Activated T-helper 1 cell treated with Interleukin-2 at 50 U/mL for 16 hours (primary cell): ENCODE data around the gene PLAA.

ENCODE experiments used
- DNase-seq: peaks from one replicate; pipeline ENCODE4 v3.0.0-alpha.2; 2020; ENCODE audit warnings: low read depth

The PLAA gene

DNA sequence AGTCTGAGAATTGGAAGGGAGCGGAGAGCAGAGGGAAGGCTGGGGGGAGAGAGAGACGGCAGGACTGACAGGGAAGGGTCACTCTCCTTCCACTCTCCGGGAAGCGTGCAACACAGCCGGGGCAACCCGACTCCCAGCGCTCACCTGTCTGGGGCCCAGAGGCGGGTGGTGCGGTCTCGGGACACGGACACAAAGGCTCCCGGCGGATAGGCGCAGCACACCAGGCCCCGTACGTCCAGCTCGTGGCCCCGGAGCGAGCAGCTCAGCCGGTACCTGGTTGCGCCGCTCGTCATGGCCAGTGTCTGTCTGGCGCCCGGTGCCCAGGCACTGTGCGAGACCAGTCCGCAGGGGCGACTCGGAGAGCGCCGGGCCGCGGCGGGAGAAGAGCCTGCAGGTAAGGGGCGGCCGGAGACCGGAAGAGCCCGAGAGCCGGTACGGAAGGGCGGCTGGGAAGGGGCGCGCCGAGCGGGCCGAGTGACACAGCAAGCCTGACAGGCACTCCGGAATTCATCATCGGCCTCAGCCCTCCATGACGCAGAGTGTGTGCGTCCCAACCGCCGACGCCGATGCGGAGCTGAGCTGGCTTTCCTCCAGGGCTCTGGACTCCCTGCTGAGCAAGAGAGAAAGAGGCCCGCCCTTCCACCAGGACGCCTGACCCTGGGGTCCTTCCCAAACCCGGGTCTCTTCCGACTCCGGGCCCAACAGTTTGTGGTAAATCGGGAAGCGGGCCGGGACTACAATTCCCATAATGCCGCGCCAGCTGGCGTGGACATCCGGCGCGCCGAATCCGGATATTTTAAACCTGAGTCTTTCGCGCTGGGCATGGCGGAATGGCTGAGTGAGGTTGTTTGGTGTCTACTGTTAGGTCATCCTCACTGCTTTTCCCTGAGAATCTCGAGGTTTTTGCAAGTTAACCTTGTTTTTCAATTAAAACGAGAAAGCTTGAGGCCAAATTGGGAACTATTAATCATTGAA is at the start of gene PLAA:
PLAA (minus strand) TSS at position 490 of the 975 bp plus-strand sequence; CDS start at position 293, 197 bp downstream.
- peak; percentile 68 for DNase-seq

DNA sequence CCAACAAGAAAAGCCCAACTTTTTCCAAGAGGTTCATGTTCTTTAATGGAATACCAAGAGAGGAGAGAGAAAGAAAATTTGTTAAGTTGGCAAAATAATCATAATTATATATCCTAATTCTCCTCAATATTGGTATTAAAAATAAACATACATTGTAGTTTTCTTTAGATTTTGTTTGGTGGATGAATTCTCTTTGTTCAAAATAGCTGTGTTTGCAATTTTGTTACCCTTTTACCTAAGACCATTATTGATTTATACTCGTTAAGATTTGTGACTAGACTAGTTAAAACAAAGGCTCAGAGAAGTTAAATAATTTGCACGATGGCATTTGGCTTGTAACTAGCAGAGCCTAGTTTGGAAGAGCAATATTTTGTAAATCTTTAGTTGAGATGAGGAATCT is 48.8 kb upstream of the PLAA start:
- DNase-seq: no peak

DNA sequence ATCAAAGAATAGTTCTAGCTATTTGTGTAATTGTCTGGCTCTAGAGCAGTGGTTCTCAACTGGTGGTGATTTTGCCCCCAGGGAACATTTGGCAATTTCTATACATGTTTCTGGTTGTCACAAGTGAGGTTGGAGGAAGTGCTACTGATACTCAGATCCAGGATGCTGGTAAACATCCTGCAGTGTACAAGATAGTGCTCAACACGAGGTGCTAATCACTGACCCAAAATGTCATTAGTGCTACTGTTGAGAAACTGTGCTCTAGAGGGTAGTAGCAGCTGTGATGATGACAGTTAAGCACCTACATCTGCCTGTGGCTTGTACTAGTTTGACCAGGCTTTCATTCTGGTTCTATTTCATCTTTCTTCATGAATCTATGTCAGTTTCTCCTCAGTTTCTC is 36.3 kb upstream of the PLAA start:
- DNase-seq: no peak

DNA sequence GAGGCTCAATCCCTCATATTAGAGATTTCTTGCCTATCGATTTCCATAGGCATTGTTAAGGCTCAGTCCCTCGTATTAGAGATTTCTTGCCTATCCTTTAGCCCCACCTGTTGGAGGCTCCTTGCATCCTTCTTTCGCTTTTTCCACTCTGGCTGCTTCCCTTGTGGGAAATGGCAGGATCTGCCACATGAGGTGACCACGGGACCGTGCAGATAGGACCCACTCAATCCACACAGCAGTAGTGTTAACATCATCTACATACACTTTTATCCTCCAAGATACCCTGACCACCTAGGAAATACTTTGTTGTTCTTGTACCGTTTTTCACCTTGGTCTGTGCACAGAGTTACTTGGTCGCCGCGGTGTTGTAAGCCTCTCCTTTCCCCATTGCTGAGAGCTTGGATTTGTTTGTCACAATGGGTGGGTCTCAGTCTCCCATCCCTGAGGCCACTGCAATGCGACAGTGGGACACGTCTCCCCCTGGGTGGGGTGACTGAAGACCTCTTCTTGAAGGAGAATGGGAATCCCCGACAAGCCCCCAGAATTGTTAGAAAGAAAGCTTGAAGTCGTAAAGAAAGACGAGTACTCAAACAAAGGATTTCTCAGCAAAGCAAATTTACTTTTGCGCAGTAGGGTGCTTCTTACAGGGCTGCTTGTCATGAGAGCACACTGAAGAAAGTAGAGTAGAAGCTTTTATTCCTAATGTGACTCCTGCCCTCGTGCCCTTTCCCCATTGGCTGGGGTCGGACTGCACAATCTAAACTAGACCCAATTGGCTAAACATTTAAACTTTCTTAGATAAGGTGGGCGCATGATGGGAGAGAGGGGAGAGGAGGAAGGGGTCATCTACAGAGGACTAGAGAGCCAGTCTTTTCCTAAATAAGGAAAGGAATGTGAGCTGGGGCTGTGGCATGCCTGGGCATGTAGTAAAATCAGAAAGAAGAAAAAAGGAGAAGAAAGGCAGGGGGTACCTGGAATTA is 29.0 kb upstream of the PLAA start:
- DNase-seq: no peak

DNA sequence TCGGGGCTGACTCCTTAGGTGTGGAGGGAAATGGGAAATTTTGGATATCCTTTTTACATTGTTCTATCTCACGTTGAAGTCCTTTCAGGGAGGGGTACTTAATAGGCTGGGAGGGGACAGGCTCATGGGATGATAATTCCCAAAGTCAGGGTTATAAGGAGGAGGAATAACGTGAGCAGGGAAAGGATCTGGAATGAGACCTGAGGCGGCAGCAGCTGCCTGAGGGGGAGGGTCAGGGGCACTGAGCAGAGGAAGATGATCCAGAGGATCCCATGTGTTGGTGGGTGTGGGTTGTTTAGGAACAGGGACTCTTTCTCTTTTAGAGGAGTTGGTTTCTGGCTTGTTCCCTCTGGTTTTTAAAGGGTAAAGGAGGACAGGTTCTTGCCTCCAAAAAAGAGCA is 27.9 kb upstream of the PLAA start:
- DNase-seq: no peak

DNA sequence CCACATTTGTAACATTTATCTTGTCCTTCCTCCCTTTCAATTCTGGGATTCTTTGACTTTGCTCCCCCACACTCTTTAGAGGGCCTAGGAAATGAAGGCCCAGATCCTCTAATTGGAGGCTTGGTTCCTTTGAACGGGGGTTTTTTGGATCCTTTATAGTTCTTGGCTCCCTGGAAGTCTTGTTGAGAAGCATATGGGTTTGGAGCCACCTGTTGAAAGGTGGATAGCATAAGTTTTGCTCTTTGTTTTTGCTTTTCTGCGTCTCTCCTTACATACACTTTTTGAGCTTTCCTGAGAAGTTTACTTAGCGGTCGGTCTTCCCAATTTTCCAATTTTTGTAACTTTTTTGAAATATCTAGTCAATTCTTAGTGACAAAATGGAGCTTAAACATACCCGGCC is 26.9 kb upstream of the PLAA start:
- DNase-seq: no peak

DNA sequence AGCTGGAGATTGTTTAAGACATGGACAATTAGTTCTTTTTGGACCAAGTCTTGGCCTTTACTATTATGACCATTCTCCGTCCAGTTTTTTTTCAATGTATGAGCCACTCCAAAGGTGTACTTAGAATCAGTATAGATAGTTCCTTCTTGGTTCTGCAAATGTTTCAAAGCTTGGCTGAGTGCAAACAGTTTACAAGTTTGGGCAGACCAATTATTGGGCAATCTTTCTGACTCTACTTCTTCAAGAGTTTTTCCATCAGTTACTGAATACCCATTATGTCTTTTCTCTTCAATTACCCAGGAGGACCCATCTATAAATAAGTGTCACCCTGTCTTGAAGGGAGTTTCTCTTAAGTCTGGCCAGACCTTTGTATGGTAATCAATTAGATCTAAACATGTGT is 24.7 kb upstream of the PLAA start:
- DNase-seq: no peak

DNA sequence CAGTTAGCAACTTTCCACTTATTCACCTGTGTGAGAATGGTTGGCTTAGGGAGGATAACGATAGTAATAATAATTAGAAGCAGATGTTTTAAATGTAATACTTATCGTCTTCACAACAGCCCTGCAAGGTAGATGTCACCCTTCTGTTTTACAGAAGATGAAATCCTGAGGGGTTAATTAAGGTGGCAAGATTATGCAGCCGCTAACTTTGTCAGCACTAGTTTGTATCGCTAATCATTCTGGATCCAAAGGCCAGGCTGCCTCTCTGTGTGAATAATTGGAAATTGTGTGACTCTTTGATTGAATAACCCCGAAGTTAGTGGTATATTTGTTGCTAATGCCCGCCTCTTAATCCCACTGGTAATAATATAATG is 9.8 kb upstream of the PLAA start:
- no peak for DNase-seq

DNA sequence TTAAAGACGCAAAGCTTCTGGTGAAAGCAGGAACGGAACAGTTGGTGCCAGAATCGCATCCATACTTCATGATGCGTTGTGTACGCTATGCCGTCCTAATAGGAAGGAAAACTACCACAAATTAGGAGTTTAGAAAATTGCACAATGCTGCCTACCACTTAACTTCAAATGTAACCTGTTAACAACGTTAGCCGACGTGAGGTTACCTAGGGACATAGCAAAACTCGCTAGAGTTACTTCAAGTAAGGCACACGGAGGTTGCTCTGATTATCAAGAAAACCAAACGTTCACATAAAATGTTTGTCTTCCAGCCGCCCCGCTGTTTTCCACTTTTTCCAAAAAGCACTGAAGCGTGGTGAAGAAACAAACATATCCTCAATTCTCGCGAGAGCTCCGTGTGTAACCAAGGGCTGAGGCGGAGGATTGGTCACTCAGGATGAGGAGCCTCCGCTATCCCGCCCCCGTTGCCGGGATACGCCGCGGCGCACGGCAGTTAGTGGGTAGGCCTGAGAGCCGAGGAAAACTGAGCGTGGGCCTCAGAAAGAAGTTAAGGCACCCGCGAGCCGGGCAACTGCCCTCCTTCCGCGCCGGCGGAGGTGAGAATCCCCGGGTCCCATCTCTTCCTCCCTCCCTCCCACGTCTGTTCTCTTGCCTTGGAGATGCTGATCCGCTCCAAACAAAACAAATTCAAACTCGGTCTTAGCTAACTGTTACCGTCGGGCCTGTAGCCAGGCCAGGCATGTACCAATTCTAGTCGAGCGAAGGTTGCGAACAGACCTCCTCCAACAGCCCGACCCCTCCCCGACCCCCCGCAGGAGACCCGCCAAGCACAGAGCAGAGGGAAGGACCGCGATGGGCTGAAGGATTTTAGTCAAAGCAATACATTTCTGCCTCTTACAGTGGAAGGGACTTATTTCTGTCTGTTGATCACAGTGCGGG is 9.1 kb upstream of the PLAA start, which contains the start of gene IFT74:
IFT74 (plus strand) TSS at position 492 of the 939 bp plus-strand sequence. CDS start 5,556 bp downstream, outside the sequence.
- DNase-seq: peak; percentile 88

DNA sequence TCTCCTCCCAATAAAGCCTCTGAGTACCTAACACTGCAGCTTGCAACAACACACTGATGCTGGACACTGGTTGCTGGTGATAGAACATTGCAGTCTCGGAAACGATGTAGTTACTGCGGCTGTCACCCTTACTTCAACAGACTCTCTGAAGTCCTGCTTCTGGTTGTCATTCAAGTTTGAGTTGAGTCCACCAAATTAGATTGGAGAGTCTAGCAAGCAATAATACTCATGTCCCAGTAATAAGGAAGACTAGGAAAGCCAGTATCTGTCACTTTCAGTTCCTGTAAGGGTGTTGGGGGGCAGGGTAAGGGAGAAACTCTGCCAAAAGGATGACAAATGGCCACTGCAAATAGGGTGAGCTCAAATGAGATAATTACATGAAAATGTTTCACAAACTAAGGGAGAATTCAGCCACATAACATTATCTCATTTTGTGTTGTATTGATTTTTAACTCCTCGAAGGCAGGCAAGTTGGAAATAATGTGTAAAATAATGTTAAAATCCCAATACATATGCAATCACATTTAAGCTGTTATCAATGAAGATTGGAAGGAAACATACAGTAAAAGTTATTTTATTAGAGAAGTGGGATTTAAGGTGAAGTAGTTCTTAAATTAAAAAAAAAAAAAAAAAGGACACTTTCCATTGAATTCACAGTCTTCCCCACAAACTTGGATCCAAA is 8.3 kb upstream of the PLAA start:
- DNase-seq: no peak

DNA sequence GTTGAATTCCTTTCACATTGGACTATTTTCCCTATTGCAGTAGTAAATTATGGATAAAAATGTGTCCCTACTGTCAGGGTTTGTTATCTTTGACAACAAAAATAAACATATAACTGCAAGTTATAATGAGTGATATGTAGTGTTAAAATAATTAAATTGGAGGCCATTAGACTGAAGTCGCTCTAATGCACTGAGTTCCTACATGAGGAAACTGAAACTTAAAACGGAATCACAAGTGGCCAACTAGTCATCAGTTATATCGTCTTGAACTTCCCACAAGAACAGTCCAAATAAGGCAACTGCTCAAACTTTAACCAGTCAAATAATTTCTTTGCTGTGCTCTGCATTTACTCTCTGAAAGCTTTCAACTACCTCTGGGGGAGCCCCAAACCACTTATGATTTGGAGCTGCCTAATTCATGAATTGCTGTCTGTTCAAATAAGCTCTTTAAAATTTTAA is 7.0 kb upstream of the PLAA start:
- DNase-seq: no peak

DNA sequence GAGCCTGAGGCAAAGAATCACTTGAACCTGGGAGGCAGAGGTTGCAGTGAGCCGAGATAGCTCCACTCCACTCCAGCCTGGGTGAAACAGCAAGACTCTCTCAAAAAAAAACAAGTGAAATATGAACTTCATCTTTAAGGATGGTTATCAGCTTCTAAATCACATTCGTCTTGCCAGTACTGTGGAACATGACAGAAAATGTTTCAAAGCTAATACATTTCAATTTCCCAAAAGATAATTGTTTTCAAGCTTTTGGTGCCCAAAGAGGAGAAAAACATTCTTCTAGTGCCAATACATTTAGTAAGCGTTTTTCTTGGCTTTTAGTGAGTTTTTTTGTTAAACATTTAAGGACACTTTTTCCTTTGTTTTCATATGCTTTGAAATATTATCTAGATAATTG is 4.8 kb upstream of the PLAA start:
- DNase-seq: no peak

DNA sequence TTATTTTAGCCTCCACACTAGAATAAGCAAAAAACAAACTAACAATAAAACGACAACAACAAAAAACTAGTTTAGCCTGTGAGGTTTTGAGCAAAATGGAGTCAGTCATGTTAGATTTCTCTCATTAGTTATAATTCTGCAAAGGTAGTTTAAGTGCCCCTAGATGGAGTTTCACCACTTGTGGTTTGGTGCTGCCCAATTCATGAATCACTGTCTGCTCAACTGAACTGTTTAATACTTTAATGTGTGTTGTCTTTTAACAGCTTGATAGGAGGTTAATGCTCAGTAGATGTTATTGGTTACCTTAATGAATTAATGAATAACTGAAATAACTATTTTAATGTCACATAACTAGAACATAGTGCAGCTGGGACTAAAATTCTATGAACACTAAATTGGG is 3.5 kb upstream of the PLAA start:
- DNase-seq: no peak

DNA sequence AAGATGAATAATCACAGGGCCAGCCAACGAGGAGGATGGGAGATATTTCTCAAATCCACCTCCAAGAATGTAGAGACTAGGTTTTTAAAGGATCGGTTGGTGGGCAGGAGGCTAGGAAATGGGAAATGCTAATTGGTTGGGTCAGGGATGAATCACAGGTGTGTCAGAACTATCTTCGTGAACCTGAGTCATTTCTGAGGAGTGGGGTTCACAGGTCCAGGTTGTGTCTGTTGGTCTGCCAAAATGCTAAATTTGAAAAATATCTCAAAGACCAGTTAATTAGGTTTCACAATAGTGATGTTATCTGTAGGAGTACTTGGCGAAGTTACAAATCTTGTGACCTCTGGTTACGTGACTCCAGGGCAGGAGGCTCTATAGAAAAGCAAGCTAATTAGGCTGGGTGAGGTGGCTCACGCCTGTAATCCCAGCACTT is 2.6 kb upstream of the PLAA start:
- no peak for DNase-seq

DNA sequence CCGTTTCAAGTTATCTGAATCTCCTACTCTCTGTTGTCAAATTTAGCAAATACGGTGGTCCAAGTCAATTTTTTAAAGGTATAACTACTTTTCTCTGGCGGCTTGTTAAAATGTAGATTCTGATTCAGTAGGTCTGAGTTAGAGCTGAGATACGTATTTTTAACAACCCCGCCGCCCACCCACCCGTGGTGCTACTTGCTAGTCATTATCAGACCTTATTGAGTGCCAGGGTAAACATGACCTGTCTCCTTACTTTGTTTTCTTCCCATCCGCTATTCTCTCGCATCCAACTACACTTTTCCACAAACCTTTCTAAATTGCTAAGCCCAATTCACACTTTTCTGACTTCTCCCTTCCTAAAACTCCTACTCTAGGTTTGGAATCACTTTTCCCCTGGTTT is 694 bp upstream of the PLAA start:
- no peak for DNase-seq

DNA sequence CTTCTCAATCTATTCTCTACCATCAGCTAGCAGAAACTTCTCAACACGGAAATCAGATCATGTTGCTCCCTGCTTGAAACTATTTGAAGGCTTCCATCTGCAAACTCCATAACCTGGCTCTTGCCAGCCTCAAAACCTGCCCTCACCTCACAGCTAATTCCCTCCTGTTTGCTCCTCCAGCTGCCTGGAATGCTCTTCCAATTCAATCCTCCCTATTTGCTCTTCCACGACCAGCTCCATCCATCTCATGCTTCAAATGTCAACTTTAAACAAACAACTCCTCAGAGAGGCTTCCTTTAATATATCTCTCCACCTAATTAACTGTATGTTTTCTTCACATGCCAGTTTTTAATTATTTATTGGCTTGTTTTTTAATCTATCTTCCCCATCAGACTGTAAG is 1.5 kb downstream of the PLAA start:
- no peak for DNase-seq

DNA sequence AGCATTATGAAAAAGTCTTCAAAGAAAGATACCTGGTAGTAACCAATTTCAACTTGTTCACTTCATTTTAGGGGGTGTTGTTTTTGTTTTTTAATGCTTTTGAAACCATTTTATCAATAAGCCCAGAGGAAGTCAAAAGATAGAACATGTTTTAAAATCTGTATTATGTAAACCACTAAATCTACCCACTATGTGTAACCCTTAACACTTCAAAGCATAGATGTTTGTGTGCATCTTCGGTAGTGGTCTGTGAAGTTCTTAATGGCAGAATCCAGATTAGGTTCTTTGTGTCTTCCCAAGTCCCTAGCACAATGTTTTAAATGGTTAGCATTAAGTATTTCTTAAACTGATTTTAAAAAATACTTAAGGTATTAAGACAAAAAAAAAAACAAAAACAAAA is 6.3 kb downstream of the PLAA start:
- no peak for DNase-seq

DNA sequence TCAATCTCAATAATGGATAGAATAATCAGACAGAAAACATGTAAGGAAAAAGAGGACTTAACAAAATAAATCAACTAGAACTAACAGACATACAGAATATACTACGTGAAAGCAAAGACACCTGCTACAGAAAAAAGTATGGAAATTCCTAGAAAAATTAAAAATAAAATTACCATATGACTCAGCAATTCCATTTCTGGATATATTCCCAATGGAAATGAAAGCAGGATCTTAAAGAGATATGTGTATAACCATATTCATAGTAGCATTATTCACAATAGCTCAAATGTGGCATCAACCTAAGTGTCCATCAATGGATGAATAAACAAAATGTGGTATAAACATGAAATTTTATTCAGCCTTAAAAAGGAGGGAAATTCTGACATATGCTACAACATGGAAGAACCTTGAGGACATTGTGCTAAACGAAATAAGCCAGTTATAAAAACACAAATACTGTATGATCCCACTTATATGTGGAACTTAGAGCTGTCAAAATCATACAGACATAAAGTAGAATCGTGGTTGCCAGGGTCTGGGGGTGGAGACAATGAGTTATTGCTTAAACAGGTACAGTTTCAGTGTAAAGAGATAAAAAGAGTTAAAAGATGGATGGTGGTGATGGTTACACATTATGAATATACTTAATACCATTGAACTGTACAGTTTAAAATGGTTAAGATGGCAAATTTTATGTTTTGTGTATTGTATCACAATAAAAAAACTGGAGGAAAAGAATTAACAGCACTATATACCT is 6.9 kb downstream of the PLAA start:
- DNase-seq: no peak

DNA sequence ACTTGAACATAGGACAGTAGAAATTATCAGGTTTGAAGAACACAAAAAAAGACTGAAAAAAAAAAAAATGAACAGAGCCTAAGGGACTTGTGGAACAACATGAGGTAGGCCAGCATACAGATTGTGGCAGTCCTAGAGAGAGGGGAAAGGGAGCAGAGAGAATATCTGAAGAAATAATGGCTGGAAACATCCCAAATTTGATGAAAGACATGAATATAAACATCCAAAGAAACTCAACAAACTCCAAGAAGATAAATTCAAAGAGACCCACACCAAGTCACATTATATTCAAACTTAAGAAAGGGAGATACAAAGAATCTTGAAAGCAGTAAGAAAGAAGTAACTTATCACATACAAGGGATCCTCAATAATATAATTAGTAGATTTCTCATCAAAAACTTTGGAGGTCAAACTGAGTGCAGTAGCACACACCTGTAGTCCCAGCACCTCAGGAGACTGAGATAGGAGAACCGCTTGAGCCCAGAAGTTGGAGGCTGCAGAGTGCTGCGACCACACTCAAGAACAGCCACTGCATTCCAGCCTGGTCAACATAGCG is 9.1 kb downstream of the PLAA start:
- DNase-seq: no peak

DNA sequence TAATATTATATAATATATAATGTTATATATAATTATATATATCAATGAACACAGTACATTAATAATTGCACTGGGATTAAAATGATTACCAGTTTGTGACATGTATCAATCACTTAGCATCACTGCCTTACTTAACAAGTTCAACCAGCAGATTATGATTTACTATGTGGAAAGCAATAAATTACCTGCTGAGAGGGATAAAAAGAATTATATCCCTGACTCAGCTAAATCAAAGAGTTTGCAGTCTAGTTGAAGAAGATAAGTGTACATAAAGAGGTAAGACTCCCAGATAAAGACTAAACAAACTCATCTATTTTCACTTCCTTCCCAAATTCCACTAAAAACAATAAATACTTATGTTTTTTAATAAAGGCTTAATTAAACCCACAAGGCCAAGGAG is 11.2 kb downstream of the PLAA start:
- no peak for DNase-seq
